22Rv1 (cell line): ENCODE measurements around the gene PHLDB2.

Experiments used
- H3K27ac ChIP-seq: fragments of 450-650 bp; 2 replicates; pipeline ENCODE4 v1.5.1; 2017
- CTCF ChIP-seq: fragments of 450-650 bp; IDR thresholded peaks from 2 replicates; pipeline ENCODE4 v1.5.1; 2017; ENCODE audit warnings: mild to moderate bottlenecking
- ZFX ChIP-seq: fragments of 450-650 bp; IDR thresholded peaks from 2 replicates; pipeline ENCODE4 v1.6.1; 2017; ENCODE audit warnings: antibody characterized with exemption, borderline replicate concordance

The PHLDB2 gene

GRCh38 chr3:111907151-111907550 is 48.1 kb downstream of the PHLDB2 start:
- TF ChIP-seq ZFX (no peak), CTCF (no peak)
- no peak overlapping the region for H3K27ac ChIP-seq

GRCh38 chr3:111910806-111911205 is 51.7 kb downstream of the PHLDB2 start:
- H3K27ac ChIP-seq, result no peak overlapping the region
- TF ChIP-seq CTCF (no peak), ZFX (no peak)

DNA sequence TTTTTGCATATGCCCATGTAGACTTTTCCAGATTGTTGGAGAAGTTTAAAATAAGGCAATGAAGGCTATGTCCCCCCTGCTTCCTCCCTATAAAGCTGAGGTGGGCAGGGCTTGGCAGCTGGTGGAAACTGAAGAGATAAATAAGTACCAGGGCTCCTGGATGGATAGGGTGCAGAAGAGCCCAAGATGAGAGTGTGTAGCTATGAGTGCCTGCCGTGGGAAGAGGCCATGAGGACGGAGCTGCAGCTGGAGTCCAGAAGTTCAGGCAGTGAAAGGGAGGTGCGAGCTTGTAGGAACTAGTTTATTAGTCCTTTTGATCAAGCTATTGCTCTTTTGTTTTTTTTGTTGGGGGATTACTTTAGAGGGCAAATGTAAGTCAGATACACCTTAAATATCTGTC is 52.4 kb downstream of the PHLDB2 start:
- no peak overlapping the region for H3K27ac ChIP-seq
- TF ChIP-seq CTCF (no peak), ZFX (no peak)

DNA sequence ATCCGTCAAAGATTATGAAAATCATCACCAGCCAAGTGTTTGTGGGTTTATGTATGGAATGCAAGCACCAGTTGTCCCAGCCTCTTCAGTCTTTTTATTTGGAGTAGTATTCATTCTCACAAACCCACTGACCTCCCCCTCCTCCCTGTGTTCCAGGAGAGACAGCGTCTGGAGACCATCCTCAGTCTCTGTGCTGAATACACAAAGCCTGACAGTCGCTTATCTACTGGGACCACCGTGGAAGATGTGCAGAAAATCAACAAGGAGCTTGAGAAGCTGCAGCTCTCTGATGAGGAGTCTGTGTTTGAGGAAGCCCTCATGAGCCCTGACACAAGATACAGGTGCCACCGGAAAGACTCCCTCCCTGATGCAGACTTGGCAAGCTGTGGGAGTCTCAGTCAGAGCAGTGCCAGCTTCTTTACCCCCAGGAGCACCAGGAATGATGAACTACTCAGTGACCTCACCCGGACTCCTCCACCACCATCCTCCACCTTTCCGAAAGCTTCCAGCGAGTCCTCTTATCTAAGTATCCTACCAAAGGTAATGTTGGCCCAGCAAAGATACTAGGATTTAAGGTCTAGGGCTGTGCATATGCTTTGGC is 54.2 kb downstream of the PHLDB2 start:
- TF ChIP-seq ZFX, result no peak
- TF ChIP-seq CTCF, result no peak
- no peak overlapping the region for H3K27ac ChIP-seq

GRCh38 chr3:111915905-111916304 is 56.8 kb downstream of the PHLDB2 start:
- no peak for TF ChIP-seq CTCF
- no peak for TF ChIP-seq ZFX
- no peak overlapping the region for H3K27ac ChIP-seq

- no peak overlapping the region for H3K27ac ChIP-seq
- TF ChIP-seq CTCF (no peak), ZFX (no peak)
Measured at GRCh38 chr3:111917300-111917699, 58.2 kb downstream of the PHLDB2 start.

DNA sequence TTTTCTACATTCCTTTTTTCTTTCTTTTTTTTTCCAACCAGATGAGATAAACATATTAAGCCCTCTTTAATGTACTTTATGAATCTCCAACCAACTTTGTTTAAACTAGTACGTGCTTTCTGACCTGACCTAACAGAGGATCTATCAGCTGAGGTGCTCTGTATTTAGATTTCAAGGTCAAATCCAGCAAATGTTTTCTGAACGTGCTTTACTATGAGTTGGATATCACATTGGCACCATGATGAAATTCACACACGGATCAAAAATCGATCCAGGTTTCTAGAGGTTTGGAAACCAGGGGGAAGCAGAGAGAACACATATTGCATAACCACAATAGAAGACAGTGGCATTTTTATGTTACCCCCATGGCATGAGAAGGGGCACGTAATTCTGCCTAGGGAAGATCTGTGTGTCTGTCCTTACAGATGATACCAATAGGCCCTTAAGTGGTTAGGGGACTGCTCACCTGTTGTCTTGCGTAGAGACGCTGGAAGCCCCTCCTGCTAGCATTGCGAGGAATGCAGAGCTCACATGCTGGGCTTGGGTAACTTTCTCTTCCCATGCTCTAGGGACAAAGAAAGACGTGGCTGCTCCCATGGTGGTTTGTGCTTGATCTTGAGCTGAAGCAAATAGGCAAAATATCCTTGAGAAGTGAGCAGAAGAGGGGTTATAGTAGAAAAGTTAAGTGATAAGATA is 60.5 kb downstream of the PHLDB2 start:
- no peak overlapping the region for H3K27ac ChIP-seq
- TF ChIP-seq CTCF, result no peak
- TF ChIP-seq ZFX, result no peak
